ENCODE data around the gene NCAPG2.

NCAPG2 gene

GRCh38 chr7:158704524-158705233, at the start of gene NCAPG2:
Gene NCAPG2 (minus strand): TSS chr7:158704804. CDS start chr7:158701899, 2,905 bp downstream.
- DNase-seq: peak; percentile 99

GRCh38 chr7:158753900-158754299, 49.3 kb upstream of the NCAPG2 start:
- DNase-seq: no peak

- DNase-seq: no peak
Measured at GRCh38 chr7:158751751-158752150, 47.1 kb upstream of the NCAPG2 start.

GRCh38 chr7:158751199-158751598, 46.6 kb upstream of the NCAPG2 start:
- DNase-seq: no peak

GRCh38 chr7:158750702-158751101, 46.1 kb upstream of the NCAPG2 start:
- no peak for DNase-seq

- no peak for DNase-seq
Measured at GRCh38 chr7:158749396-158749795, 44.8 kb upstream of the NCAPG2 start.

- DNase-seq: no peak
Measured at GRCh38 chr7:158748335-158748734, 43.7 kb upstream of the NCAPG2 start.

GRCh38 chr7:158747408-158747807, 42.8 kb upstream of the NCAPG2 start:
- no peak for DNase-seq

- no peak for DNase-seq
Measured at GRCh38 chr7:158746957-158747356, 42.4 kb upstream of the NCAPG2 start.

- DNase-seq: no peak
Measured at GRCh38 chr7:158745057-158745715, 40.6 kb upstream of the NCAPG2 start.

GRCh38 chr7:158744070-158744469, 39.5 kb upstream of the NCAPG2 start:
- DNase-seq: no peak

- DNase-seq: no peak
Measured at GRCh38 chr7:158743219-158743618, 38.6 kb upstream of the NCAPG2 start.

GRCh38 chr7:158742065-158742821, 37.6 kb upstream of the NCAPG2 start:
- no peak for DNase-seq

GRCh38 chr7:158741294-158741666, 36.7 kb upstream of the NCAPG2 start:
- DNase-seq: no peak

- no peak for DNase-seq
Measured at GRCh38 chr7:158740657-158741293, 36.2 kb upstream of the NCAPG2 start.

GRCh38 chr7:158740013-158740656, 35.5 kb upstream of the NCAPG2 start:
- DNase-seq: no peak

- DNase-seq: no peak
Measured at GRCh38 chr7:158738841-158739240, 34.2 kb upstream of the NCAPG2 start.

GRCh38 chr7:158737064-158737695, 32.6 kb upstream of the NCAPG2 start:
- no peak for DNase-seq

- no peak for DNase-seq
Measured at GRCh38 chr7:158735935-158736334, 31.3 kb upstream of the NCAPG2 start.

- DNase-seq: no peak
Measured at GRCh38 chr7:158734861-158735260, 30.3 kb upstream of the NCAPG2 start.

GRCh38 chr7:158733775-158734494, 29.3 kb upstream of the NCAPG2 start:
- DNase-seq: no peak

GRCh38 chr7:158733220-158733519, 28.6 kb upstream of the NCAPG2 start:
- no peak for DNase-seq

Data from right forelimb (tissue), 1 donor.